HepG2 (cell line): ENCODE measurements around the gene PRAMEF12. TPM values are rescaled to one million over a fixed set of nuclear protein-coding genes. Genes with fewer than 3 reads are reported as not detected.

ENCODE experiments used
- ATAC-seq: fragments of 200-7000 bp; cut with Tn5 transposase; 3 replicates; pipeline ENCODE4 v1.9.1; 2020; ENCODE audit warnings: mild to moderate bottlenecking, moderate library complexity
- BruUV-seq: library from RNA; stranded (reverse); fragments of 400-500 nt; replicated peaks from 2 replicates; lab custom pipeline; 2021; lab: Mats Ljungman, UMichigan
- CTCF ChIA-PET: fragments of 300-600 bp; formaldehyde crosslinking; extraction: SDS; loops from one replicate; lab custom pipeline; 2021; ENCODE audit warnings: low total read pairs, inconsistent platforms, low intra/inter-chr PET ratio; lab: Yijun Ruan, JAX
- POLR2A ChIA-PET: fragments of 350-600 bp; sonication (Branson Sonifier 250); formaldehyde crosslinking; loops from one replicate; lab custom pipeline; 2020; ENCODE audit warnings: antibody characterized with exemption, inconsistent platforms; lab: Yijun Ruan, JAX
- DNase-seq: peaks from one replicate; pipeline ENCODE4 v3.0.0-alpha.2; 2015; ENCODE audit warnings: low spot score
- FAIRE-seq: peaks from 3 replicates; lab custom pipeline; 2011; peaks lifted over from hg19 to GRCh38; lab: Jason Lieb, UNC
- H2AFZ ChIP-seq: one replicate; pipeline ENCODE4 v1.6.1; 2011; ENCODE audit warnings: low read length, inconsistent platforms
- H3K27ac ChIP-seq: fragments of 300-600 bp; 3 replicates; pipeline ENCODE4 v1.8.0; 2011; ENCODE audit warnings: mixed run types, mild to moderate bottlenecking, mixed read lengths, low read length, inconsistent platforms; ENCODE audit not compliant: insufficient read depth; ENCODE audit errors: extremely low read length
- H3K27me3 ChIP-seq, 2 experiments: fragments of 200-600 bp in 1 of 2; 2 replicates in 1 of 2; 3 replicates in 1 of 2; pipeline versions ENCODE4 v1.6.0 to v1.8.0; 2011; ENCODE audit warnings: low read length in 2 of 2, mild to moderate bottlenecking in 2 of 2, moderate library complexity in 2 of 2, inconsistent platforms in 1 of 2; ENCODE audit not compliant: insufficient read depth in 2 of 2, control insufficient read depth in 1 of 2
- H3K36me3 ChIP-seq, 2 experiments: fragments of 200-600 bp in 1 of 2; replicated peaks in 1 of 2; 2 replicates in 1 of 2; 3 replicates in 1 of 2; pipeline versions ENCODE4 v1.5.1 to v1.8.0; 2011; ENCODE audit warnings: low read length in 2 of 2, inconsistent platforms in 1 of 2; ENCODE audit not compliant: insufficient read depth in 2 of 2, control insufficient read depth in 1 of 2
- H3K4me1 ChIP-seq: 2 replicates; pipeline ENCODE4 v1.5.1; 2012; ENCODE audit warnings: low read length, inconsistent platforms; ENCODE audit not compliant: insufficient read depth
- H3K4me2 ChIP-seq: 2 replicates; pipeline ENCODE4 v1.6.0; 2011; ENCODE audit warnings: low read depth, low read length, inconsistent platforms
- H3K4me3 ChIP-seq, 3 experiments: fragments of 200-600 bp in 1 of 3; sonication (generic), shearing (Covaris generic) in 1 of 3; replicated peaks in 1 of 3; 2 replicates each; pipeline ENCODE4 v1.5.1; 2011 to 2016; ENCODE audit warnings: low read length in 3 of 3, inconsistent platforms in 2 of 3, low read depth in 2 of 3, mild to moderate bottlenecking in 2 of 3, control low read depth in 1 of 3, mixed read lengths in 1 of 3; ENCODE audit not compliant: insufficient read depth in 1 of 3
- H3K79me2 ChIP-seq: one replicate; pipeline ENCODE4 v1.6.1; 2011; ENCODE audit warnings: low read length, inconsistent platforms; ENCODE audit not compliant: insufficient read depth
- H3K9ac ChIP-seq: 2 replicates; pipeline ENCODE4 v1.6.0; 2011; ENCODE audit warnings: mild to moderate bottlenecking, low read depth, low read length, inconsistent platforms; ENCODE audit not compliant: insufficient read depth
- H3K9me3 ChIP-seq: 2 replicates; pipeline ENCODE4 v1.5.1; 2012; ENCODE audit warnings: mild to moderate bottlenecking, low read length
- H4K20me1 ChIP-seq: 2 replicates; pipeline ENCODE4 v1.6.0; 2011; ENCODE audit warnings: inconsistent platforms, mild to moderate bottlenecking, low read length, moderate library complexity; ENCODE audit not compliant: insufficient read depth
- AHR ChIP-seq: IDR thresholded peaks from 2 replicates; pipeline ENCODE4 v1.6.1; 2018; ENCODE audit warnings: missing genetic modification reagents, missing compliant biosample characterization
- FOXK1 ChIP-seq: sonication (generic); formaldehyde crosslinking; IDR thresholded peaks from 2 replicates; pipeline ENCODE4 v1.4.0; 2020; ENCODE audit warnings: low read depth, missing genetic modification reagents, borderline replicate concordance
- GLI4 ChIP-seq: sonication (generic); formaldehyde crosslinking; IDR thresholded peaks from 2 replicates; pipeline ENCODE4 v1.5.1; 2020; ENCODE audit warnings: missing genetic modification reagents, mild to moderate bottlenecking, moderate library complexity, borderline replicate concordance
- HNRNPLL ChIP-seq: fragments of 200-400 bp; formaldehyde crosslinking; IDR thresholded peaks from 2 replicates; pipeline ENCODE4 v1.6.1; 2017; ENCODE audit warnings: mild to moderate bottlenecking, low read depth, low read length; ENCODE audit not compliant: poor library complexity, severe bottlenecking
- IKZF4 ChIP-seq: sonication (generic); formaldehyde crosslinking; IDR thresholded peaks from 2 replicates; pipeline ENCODE4 v1.5.1; 2020; ENCODE audit warnings: borderline replicate concordance, mild to moderate bottlenecking, low read depth, missing genetic modification reagents; ENCODE audit errors: not compliant biosample characterization
- NFKB2 ChIP-seq: sonication (generic); formaldehyde crosslinking; IDR thresholded peaks from 2 replicates; pipeline ENCODE4 v1.4.0; 2020; ENCODE audit warnings: missing genetic modification reagents, borderline replicate concordance
- ZBTB7A ChIP-seq: sonication (generic); formaldehyde crosslinking; IDR thresholded peaks from 2 replicates; pipeline ENCODE4 v1.8.0; 2022; ENCODE audit warnings: mild to moderate bottlenecking, missing genetic modification reagents
- ZNF225 ChIP-seq: sonication (generic); formaldehyde crosslinking; IDR thresholded peaks from 2 replicates; pipeline ENCODE4 v1.4.0; 2020; ENCODE audit warnings: mild to moderate bottlenecking, missing genetic modification reagents
- ZNF3 ChIP-seq: IDR thresholded peaks from 2 replicates; pipeline ENCODE4 v1.7.0; 2017; ENCODE audit warnings: inconsistent platforms
- ZNF773 ChIP-seq: sonication (generic); formaldehyde crosslinking; IDR thresholded peaks from 2 replicates; pipeline ENCODE4 v1.4.0; 2020; ENCODE audit warnings: missing genetic modification reagents, borderline replicate concordance
- WGBS: methylation state at CpG from one replicate; pipeline ENCODE4 v1.1.6; 2017; ENCODE audit warnings: low lambda C conversion rate; 5-methylcytosine and 5-hydroxymethylcytosine counted together
- in situ Hi-C: cut with HindIII; loops from 2 replicates; pipeline ENCODE4 v1.10.0; 2017; ENCODE audit warnings: low pct_unique_long_range_greater_than_20kb; ENCODE audit not compliant: extremely low pct_ligation_motif_present
- intact Hi-C: fragments of 100-400 bp; cut with micrococcal nuclease; formaldehyde crosslinking; loops from one replicate; pipeline ENCODE4 v1.10.0; 2022; ENCODE audit not compliant: unreplicated experiment
- polyA plus RNA-seq, 8 experiments: library from polyadenylated mRNA; depleted of rRNA in 3 of 8; stranded (reverse) in 7 of 8; unstranded in 1 of 8; fragments of >200 nt; fragmentation: Illumina TruSeq in 4 of 8; extraction: Trizol in 4 of 8; gene quantifications; 2 replicates each; pipeline versions ENCODE4 v1.2.1 to v1.2.3, GENCODE V29; 2011 to 2016; ENCODE audit warnings: low read depth in 4 of 8, missing spikeins in 1 of 8, mixed read lengths in 1 of 8; ENCODE audit not compliant: insufficient read depth in 1 of 8
- total RNA-seq, 5 experiments: library from RNA; depleted of rRNA; stranded (reverse); fragments of >200 nt; fragmentation: Illumina TruSeq; extraction: Trizol; gene quantifications; 2 replicates each; pipeline ENCODE4 v1.2.3, GENCODE V29; 2016; ENCODE audit warnings: low read depth in 1 of 5
- TF ChIP-seq, protein P1 (sequence below): sonication (generic); formaldehyde crosslinking; IDR thresholded peaks from 2 replicates; pipeline ENCODE4 v1.4.0; 2020; ENCODE audit warnings: missing genetic modification reagents, mild to moderate bottlenecking, borderline replicate concordance
- TF ChIP-seq, protein P2 (sequence below): sonication (generic); formaldehyde crosslinking; IDR thresholded peaks from 2 replicates; pipeline ENCODE4 v1.4.0; 2020; ENCODE audit warnings: missing genetic modification reagents, borderline replicate concordance
- TF ChIP-seq, protein P3 (sequence below): sonication (generic); formaldehyde crosslinking; IDR thresholded peaks from 2 replicates; pipeline ENCODE4 v1.5.0; 2020; ENCODE audit warnings: mild to moderate bottlenecking, missing genetic modification reagents
- TF ChIP-seq, protein P4 (sequence below): IDR thresholded peaks from 2 replicates; pipeline ENCODE4 v1.6.1; 2016; ENCODE audit warnings: low read depth, borderline replicate concordance

PRAMEF12 gene
- total and polyA plus RNA-seq, 2 of the 13 experiments (the other 11 are each of a cell fraction or from before 2014, with no cell fraction given), result not detected

DNA sequence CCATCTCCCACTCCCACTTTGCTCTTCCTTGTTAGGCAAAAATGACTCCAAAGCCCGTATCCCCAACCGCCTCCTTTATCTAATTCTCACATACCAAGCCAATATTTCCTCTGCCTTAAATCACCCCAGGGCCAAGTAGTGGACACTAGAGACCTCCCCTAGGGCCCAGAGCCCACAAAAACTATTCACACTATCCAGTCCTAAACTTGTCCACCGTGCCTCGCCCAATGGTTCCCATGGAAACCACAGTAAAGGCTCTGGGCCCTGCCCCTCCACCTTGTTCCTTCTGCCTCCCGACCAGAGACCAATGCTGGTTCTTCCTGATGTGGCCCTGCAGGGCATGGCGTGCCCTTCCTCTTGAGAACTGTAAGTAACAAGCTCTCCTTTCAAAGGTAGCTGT, 15.7 kb upstream of the PRAMEF12 start:
- Histone ChIP-seq H3K27ac (no peak overlapping the region), H3K27me3 (peaks cover 0 to 35% of the 10 kb centered on the region in 2 experiments; a peak in 2 of 5 replicates)
- 5% methylated on average over 6 of the region's 6 CpGs for WGBS
- no peak for DNase-seq
- TF ChIP-seq, protein P1, sequence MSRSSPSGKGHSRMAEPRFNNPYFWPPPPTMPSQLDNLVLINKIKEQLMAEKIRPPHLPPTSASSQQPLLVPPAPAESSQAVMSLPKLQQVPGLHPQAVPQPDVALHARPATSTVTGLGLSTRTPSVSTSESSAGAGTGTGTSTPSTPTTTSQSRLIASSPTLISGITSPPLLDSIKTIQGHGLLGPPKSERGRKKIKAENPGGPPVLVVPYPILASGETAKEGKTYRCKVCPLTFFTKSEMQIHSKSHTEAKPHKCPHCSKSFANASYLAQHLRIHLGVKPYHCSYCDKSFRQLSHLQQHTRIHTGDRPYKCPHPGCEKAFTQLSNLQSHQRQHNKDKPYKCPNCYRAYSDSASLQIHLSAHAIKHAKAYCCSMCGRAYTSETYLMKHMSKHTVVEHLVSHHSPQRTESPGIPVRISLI (CRISPR knock-in tag), result no peak
- TF ChIP-seq ZNF773 (CRISPR knock-in tag) (no peak), HNRNPLL (no peak), NFKB2 (CRISPR knock-in tag) (no peak), AHR (CRISPR knock-in tag) (no peak), ZBTB7A (CRISPR knock-in tag) (no peak), FOXK1 (CRISPR knock-in tag) (no peak), IKZF4 (no peak), ZNF3 (CRISPR knock-in tag) (no peak), ZNF225 (CRISPR knock-in tag) (no peak), GLI4 (CRISPR knock-in tag) (no peak)
- TF ChIP-seq, protein P2, sequence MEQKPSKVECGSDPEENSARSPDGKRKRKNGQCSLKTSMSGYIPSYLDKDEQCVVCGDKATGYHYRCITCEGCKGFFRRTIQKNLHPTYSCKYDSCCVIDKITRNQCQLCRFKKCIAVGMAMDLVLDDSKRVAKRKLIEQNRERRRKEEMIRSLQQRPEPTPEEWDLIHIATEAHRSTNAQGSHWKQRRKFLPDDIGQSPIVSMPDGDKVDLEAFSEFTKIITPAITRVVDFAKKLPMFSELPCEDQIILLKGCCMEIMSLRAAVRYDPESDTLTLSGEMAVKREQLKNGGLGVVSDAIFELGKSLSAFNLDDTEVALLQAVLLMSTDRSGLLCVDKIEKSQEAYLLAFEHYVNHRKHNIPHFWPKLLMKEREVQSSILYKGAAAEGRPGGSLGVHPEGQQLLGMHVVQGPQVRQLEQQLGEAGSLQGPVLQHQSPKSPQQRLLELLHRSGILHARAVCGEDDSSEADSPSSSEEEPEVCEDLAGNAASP (CRISPR knock-in tag), result no peak
- TF ChIP-seq, protein P3, sequence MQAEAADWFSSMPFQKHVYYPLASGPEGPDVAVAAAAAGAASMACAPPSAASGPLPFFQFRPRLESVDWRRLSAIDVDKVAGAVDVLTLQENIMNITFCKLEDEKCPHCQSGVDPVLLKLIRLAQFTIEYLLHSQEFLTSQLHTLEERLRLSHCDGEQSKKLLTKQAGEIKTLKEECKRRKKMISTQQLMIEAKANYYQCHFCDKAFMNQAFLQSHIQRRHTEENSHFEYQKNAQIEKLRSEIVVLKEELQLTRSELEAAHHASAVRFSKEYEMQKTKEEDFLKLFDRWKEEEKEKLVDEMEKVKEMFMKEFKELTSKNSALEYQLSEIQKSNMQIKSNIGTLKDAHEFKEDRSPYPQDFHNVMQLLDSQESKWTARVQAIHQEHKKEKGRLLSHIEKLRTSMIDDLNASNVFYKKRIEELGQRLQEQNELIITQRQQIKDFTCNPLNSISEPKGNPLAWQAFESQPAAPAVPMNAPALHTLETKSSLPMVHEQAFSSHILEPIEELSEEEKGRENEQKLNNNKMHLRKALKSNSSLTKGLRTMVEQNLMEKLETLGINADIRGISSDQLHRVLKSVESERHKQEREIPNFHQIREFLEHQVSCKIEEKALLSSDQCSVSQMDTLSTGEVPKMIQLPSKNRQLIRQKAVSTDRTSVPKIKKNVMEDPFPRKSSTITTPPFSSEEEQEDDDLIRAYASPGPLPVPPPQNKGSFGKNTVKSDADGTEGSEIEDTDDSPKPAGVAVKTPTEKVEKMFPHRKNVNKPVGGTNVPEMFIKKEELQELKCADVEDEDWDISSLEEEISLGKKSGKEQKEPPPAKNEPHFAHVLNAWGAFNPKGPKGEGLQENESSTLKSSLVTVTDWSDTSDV, result no peak
- TF ChIP-seq, protein P4, sequence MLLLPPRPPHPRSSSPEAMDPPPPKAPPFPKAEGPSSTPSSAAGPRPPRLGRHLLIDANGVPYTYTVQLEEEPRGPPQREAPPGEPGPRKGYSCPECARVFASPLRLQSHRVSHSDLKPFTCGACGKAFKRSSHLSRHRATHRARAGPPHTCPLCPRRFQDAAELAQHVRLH (CRISPR knock-in tag), result no peak
- TF ChIP-seq, all 625 proteins: peak for 0
- Histone ChIP-seq H3K9ac (no peak overlapping the region), H3K4me2 (no peak overlapping the region), H3K9me3 (no peaks in the 10 kb centered on the region), H3K36me3 (no peaks in the 10 kb centered on the region), H4K20me1 (no peaks in the 10 kb centered on the region), H3K4me3 (no peak overlapping the region), H3K4me1 (no peaks in the 10 kb centered on the region), H3K79me2 (no peaks in the 10 kb centered on the region), H2AFZ (no peak overlapping the region)
- in situ Hi-C loops (no loop called here), intact Hi-C loops (no loop called here)
- CTCF ChIA-PET, result no interaction called here
- POLR2A ChIA-PET, result no interaction called here
- BruUV-seq, result no TSS peak
- FAIRE-seq (no peak), ATAC-seq (no peak)
